Activated gamma-delta T cell (primary cell): Measurements from ENCODE around the gene CHRNA3.
"Not testable (repeated sequence)": the region's sequence is repeated elsewhere in the genome, so short reads cannot be mapped to it uniquely, and the experiment has no call there.

ENCODE experiments used
- DNase-seq: peaks from one replicate; lab custom pipeline; 2025; lab: John Stamatoyannopoulos, UW

Gene CHRNA3

DNA sequence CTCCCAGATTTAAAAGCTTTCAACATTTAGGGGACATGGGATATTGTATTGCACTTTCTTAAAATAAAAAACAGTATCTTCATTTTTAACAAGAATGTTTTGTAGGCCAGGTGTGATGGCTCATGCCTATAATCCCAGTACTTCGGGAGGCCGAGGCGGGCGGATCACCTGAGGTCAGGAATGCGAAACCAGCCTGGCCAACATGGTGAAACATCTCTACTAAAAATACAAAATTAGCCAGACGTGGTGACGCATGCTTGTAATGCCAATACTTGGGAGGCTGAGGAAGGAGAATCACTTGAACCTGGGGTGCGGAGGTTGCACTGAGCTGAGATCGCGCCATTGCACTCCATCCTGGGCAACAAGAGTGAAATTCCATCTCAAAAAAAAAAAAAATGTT lies 60.6 kb downstream of the CHRNA3 start:
- DNase-seq: not testable (repeated sequence)

DNA sequence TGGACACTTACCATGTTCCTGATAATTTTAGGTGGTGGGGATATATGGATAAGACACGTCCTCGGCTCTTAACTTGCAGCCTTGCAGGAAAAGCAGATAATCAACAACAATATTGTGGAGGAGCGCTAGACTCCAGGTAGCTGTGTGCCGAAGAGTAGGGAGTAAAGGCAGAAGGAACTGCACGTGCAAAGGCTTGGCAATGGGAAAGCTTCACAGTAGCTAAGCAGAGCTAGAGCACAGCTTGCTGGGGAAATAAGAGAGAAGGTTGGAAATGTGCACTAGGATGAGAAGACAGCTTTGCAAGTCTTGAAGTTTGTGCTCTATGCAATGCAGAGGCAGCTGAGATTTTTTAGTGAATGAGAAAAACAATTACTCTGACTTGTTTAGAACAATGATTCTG lies 68.2 kb downstream of the CHRNA3 start:
- DNase-seq: no peak

DNA sequence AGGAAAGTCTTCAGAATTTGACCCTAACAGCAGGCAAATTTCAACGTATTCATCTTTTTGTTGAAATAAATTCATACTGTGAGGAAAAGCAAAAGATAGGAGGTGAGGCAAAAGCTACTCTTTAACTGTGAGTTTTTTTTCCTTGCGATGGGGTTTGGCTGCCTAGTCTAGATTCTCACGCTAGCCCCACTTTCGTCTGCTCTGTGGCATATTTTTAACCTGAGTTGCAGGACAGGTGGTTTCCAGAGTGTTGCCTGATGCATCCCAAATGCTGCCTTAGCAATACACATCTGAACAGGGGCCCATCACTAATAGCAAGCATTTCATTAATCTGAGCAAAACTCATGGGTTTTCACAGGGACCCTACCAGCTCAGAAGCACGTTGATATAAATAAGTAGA lies 68.9 kb downstream of the CHRNA3 start:
- no peak for DNase-seq

GRCh38 chr15:78550815-78551214 lies 70.0 kb downstream of the CHRNA3 start:
- no peak for DNase-seq

GRCh38 chr15:78550194-78550593 lies 70.6 kb downstream of the CHRNA3 start:
- no peak for DNase-seq
